Subcutaneous adipose tissue (tissue), 4 donors: ENCODE measurements around the gene OVOL1. TPM values are rescaled to one million over a fixed set of nuclear protein-coding genes. Genes with fewer than 3 reads are reported as not detected.

Source experiments
- total RNA-seq, 4 donors: library from RNA; depleted of rRNA; stranded (reverse); fragments of >200 nt; gene quantifications; one replicate each; pipeline ENCODE4 v1.1.0, GENCODE V29; 2016
- TF ChIP-seq, protein P1 (sequence below): fragments of 450-650 bp; IDR thresholded peaks from one replicate; pipeline ENCODE4 v1.5.1; 2016; ENCODE audit warnings: low read depth, mild to moderate bottlenecking, control low read depth, antibody characterized with exemption, moderate library complexity

Gene OVOL1
- under 1 TPM in 2 of 4 donors, not detected in 2; 0.34 to 0.44 TPM for total RNA-seq

GRCh38 chr11:65786786-65787636, at the start of gene OVOL1:
TSS of gene OVOL1 (plus strand) at chr11:65787063. CDS start at chr11:65787374, 311 bp downstream.
- TF ChIP-seq, protein P1, sequence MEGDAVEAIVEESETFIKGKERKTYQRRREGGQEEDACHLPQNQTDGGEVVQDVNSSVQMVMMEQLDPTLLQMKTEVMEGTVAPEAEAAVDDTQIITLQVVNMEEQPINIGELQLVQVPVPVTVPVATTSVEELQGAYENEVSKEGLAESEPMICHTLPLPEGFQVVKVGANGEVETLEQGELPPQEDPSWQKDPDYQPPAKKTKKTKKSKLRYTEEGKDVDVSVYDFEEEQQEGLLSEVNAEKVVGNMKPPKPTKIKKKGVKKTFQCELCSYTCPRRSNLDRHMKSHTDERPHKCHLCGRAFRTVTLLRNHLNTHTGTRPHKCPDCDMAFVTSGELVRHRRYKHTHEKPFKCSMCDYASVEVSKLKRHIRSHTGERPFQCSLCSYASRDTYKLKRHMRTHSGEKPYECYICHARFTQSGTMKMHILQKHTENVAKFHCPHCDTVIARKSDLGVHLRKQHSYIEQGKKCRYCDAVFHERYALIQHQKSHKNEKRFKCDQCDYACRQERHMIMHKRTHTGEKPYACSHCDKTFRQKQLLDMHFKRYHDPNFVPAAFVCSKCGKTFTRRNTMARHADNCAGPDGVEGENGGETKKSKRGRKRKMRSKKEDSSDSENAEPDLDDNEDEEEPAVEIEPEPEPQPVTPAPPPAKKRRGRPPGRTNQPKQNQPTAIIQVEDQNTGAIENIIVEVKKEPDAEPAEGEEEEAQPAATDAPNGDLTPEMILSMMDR: no peak

- TF ChIP-seq, protein P1: no peak
Measured at GRCh38 chr11:65739022-65739421, 47.8 kb upstream of the OVOL1 start.

GRCh38 chr11:65741185-65741584, 45.7 kb upstream of the OVOL1 start:
- TF ChIP-seq, protein P1: no peak

DNA sequence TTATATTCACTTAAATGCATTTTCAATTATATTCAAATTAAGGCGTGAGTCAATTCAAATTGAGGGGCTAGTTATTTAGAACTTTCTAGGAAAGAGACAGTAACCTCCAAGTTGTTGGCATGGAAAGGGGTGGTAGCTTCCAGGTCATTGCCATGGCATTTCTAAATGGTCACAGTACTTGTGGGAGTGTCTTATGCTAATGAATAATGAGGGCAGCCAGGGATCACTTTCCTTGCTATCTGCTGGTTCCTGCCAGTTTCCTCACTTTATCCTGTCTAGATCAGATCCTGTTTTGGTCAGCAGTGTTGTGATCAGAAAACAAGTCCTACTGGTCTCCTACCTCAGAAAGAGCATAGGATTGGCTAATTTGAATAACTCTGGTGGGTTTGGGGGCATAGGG, 44.5 kb upstream of the OVOL1 start:
- TF ChIP-seq, protein P1: no peak

DNA sequence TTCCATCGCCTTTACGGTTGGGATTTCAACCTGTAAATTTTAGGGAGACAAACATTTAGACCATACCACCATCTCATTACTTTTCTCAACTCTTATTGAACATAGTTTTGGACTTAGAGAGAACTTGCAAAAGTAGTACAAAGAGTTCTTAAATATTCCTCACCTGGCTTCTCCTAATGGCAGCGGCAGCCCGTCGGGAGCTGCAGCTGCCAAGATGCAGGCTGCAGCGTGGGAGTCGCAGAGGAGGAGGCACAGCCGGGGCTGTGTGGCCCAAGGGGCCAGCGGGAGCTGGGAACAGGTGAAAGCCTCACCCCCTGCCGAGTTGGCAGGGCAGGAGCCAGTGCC, 43.2 kb upstream of the OVOL1 start:
- TF ChIP-seq, protein P1: no peak

DNA sequence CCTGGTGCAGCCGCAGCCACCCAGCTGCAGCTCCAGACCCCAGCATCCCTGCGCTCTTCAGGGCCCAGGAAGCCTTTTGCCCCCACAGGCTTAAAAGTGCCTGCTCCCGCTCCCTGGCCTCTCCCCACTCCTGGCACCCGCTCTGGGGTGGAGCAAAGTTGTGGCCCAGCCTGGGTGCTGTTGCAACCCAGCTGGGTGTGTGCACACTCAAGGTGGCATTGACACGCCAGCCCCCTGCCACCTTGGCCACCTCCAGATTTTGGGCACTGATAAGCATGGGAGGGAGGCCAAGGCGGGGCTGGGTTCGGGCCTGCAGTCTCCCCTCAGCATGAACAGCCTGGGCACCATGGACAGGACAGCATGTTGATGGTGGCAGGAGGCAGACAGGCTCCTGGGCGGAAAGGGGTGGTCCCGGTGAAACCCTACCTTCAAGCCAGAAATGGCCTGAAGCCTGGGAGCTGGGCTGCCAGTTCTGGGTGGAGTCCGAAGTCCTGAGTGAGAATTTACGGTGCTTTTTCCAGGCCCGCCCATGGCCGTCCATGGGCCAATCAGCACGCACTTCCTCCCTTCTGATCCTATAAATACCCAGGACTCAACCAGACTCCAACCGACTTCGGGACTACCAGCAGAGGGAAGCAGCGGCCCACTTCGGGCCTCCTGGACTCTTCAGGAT, 42.7 kb upstream of the OVOL1 start:
- TF ChIP-seq, protein P1: no peak

DNA sequence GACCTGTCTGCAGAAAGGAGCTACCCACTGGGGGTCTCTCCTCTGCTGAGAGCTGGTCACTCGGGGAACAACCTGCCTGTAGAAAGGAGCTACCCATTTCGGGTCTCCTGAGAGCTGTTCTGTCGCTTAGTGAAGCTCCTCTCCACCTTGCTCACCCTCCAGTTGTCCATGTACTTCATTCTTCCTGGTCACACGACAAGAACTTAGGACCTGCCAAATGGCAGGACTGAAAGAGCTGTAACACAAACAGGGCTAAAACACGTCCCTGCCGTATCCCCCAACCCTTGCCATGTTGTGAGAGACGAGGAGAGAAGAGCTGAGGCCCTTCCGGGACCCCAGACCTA, 42.2 kb upstream of the OVOL1 start:
- TF ChIP-seq, protein P1: no peak
